Body of pancreas (tissue), 4 donors: Measurements from ENCODE around the gene ADAMTSL1. TPM values are rescaled to one million over a fixed set of nuclear protein-coding genes. Genes with fewer than 3 reads are reported as not detected.

Experiments used
- ATAC-seq: fragments of 150-250 bp; one replicate; pipeline ENCODE4 v1.9.1; 2016
- DNase-seq, 4 donors: peaks; one replicate each; pipeline ENCODE4 v3.0.0-alpha.2; 2019
- H3K27ac ChIP-seq, 4 donors: fragments of 200-600 bp; sonication (generic); 1 replicate in 3 of 4; 2 replicates in 1 of 4; pipeline versions ENCODE4 v1.5.1 to v1.6.1; 2016 to 2019; ENCODE audit warnings: mild to moderate bottlenecking in 1 of 4, mixed read lengths in 1 of 4, moderate library complexity in 1 of 4
- H3K27me3 ChIP-seq, 2 donors: fragments of 200-600 bp; sonication (generic); one replicate each; pipeline ENCODE4 v1.6.0; 2016; ENCODE audit warnings: mild to moderate bottlenecking in 1 of 2
- H3K36me3 ChIP-seq, 2 donors: fragments of 200-600 bp; sonication (generic); replicated peaks in 1 of 2; 2 replicates each; pipeline ENCODE4 v1.5.1; 2016; ENCODE audit warnings: low read depth in 2 of 2; ENCODE audit not compliant: insufficient read depth in 1 of 2
- H3K4me1 ChIP-seq: fragments of 200-600 bp; sonication (generic); one replicate; pipeline ENCODE4 v1.6.0; 2016
- H3K4me3 ChIP-seq, 2 donors: fragments of 200-600 bp; sonication (generic); 1 replicate in 1 of 2; 2 replicates in 1 of 2; pipeline ENCODE4 v1.5.1; 2016 to 2019
- H3K9me3 ChIP-seq, 3 donors: fragments of 200-600 bp; sonication (generic); 1 replicate in 2 of 3; 2 replicates in 1 of 3; pipeline ENCODE4 v1.5.1; 2016
- CTCF ChIP-seq, 7 experiments: fragments of 450-650 bp in 4 of 7; fragments of 200-600 bp in 3 of 7; sonication (generic) in 3 of 7; IDR thresholded peaks; one replicate each; pipeline ENCODE4 v1.5.1; 2016 to 2019; ENCODE audit warnings: antibody characterized with exemption in 7 of 7
- POLR2A ChIP-seq, 3 donors: fragments of 450-650 bp; IDR thresholded peaks; one replicate each; pipeline ENCODE4 v1.6.1; 2016; ENCODE audit warnings: antibody characterized with exemption in 3 of 3, mild to moderate bottlenecking in 2 of 3
- WGBS, 2 donors: methylation state at CpG; one replicate each; pipeline ENCODE4 v1.1.5; 2017; 5-methylcytosine and 5-hydroxymethylcytosine counted together
- intact Hi-C: fragments of 100-400 bp; cut with DNase I; formaldehyde crosslinking; loops from one replicate; pipeline ENCODE4 v1.15.1; 2023
- total RNA-seq, 2 donors: library from RNA; depleted of rRNA; stranded (reverse); fragments of >200 nt; gene quantifications; one replicate each; pipeline ENCODE4 v1.1.0, GENCODE V29; 2016

The ADAMTSL1 gene
- total RNA-seq, 2 donors from 2014 or later, result 0.52 to 0.99 TPM

- WGBS, 2 donors, result 44 to 57% methylated on average over 2 of the region's 2 CpGs
- no peaks in the 10 kb centered on the region for H3K36me3 ChIP-seq
- intact Hi-C loops, result no loop called here
- no peaks in the 10 kb centered on the region for H3K27me3 ChIP-seq
- DNase-seq (no peak), ATAC-seq (no peak)
- H3K27ac ChIP-seq, result no peak overlapping the region
- H3K4me3 ChIP-seq, result no peak overlapping the region
- TF ChIP-seq CTCF (IDR thresholded peaks at IDR 0.05) (no peak), POLR2A (IDR thresholded peaks at IDR 0.05) (no peak)
- H3K9me3 ChIP-seq, result no peaks in the 10 kb centered on the region
- H3K4me1 ChIP-seq, result no peaks in the 10 kb centered on the region
These were observed 192.4 kb downstream of the ADAMTSL1 start for GRCh38 chr9:18666348-18666747.

GRCh38 chr9:18666986-18667772, 193.2 kb downstream of the ADAMTSL1 start:
- ATAC-seq, result no peak
- intact Hi-C loops, result no loop called here
- Histone ChIP-seq H3K27ac (no peak overlapping the region), H3K4me3 (no peak overlapping the region), H3K27me3 (no peaks in the 10 kb centered on the region), H3K9me3 (no peaks in the 10 kb centered on the region), H3K36me3 (no peaks in the 10 kb centered on the region), H3K4me1 (no peaks in the 10 kb centered on the region)
- TF ChIP-seq POLR2A (IDR thresholded peaks at IDR 0.05) (no peak), CTCF (IDR thresholded peaks at IDR 0.05) (no peak)
- 75 to 79% methylated on average over 6 of the region's 6 CpGs for WGBS, 2 donors
- no peak for DNase-seq

GRCh38 chr9:18668944-18669343, 195.0 kb downstream of the ADAMTSL1 start:
- Histone ChIP-seq H3K4me1 (no peaks in the 10 kb centered on the region), H3K27me3 (no peaks in the 10 kb centered on the region), H3K9me3 (no peaks in the 10 kb centered on the region), H3K36me3 (no peaks in the 10 kb centered on the region), H3K27ac (no peak overlapping the region), H3K4me3 (no peak overlapping the region)
- intact Hi-C loops, result no loop called here
- no peak for ATAC-seq
- WGBS, 2 donors, result 13 to 26% methylated on average over 2 of the region's 2 CpGs
- DNase-seq, result no peak
- TF ChIP-seq CTCF (IDR thresholded peaks at IDR 0.05) (no peak), POLR2A (IDR thresholded peaks at IDR 0.05) (no peak)

DNA sequence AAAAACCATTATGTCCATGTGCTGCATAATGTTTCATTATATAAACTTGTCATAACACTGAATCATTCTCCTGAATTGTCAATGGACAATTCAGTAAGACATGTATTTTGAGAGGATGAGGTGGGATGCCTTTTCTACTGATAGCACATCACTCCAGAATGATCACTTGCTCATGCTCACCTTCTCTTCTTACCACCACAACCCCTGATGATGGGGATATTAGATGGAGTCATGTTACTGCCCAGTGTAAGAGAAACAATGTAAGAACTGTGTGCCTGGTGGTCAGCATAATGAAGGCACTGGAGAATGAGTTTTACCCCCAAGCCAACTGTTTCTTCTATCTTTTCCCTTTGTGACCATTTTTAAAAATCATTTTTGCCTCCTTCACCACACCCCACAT, 198.8 kb downstream of the ADAMTSL1 start:
- Histone ChIP-seq H3K27me3 (no peaks in the 10 kb centered on the region), H3K27ac (no peak overlapping the region), H3K4me1 (no peaks in the 10 kb centered on the region), H3K36me3 (no peaks in the 10 kb centered on the region), H3K9me3 (no peaks in the 10 kb centered on the region), H3K4me3 (no peak overlapping the region)
- TF ChIP-seq POLR2A (IDR thresholded peaks at IDR 0.05) (no peak), CTCF (IDR thresholded peaks at IDR 0.05) (no peak)
- intact Hi-C loops, result no loop called here
- ATAC-seq (no peak), DNase-seq (no peak)

- intact Hi-C loops, result no loop called here
- 29 to 30% methylated on average over 4 of the region's 4 CpGs for WGBS, 2 donors
- no peaks in the 10 kb centered on the region for H3K9me3 ChIP-seq
- H3K4me1 ChIP-seq, result no peaks in the 10 kb centered on the region
- H3K27ac ChIP-seq, result no peak overlapping the region
- no peak overlapping the region for H3K4me3 ChIP-seq
- DNase-seq (no peak), ATAC-seq (no peak)
- no peaks in the 10 kb centered on the region for H3K36me3 ChIP-seq
- no peaks in the 10 kb centered on the region for H3K27me3 ChIP-seq
- TF ChIP-seq POLR2A (IDR thresholded peaks at IDR 0.05), result no peak
- no peak for TF ChIP-seq CTCF (IDR thresholded peaks at IDR 0.05)
These were observed 199.2 kb downstream of the ADAMTSL1 start for GRCh38 chr9:18673179-18673578.
